Measurements from ENCODE around the gene RELT. TPM values are rescaled to one million over a fixed set of nuclear protein-coding genes. Genes with fewer than 3 reads are reported as not detected.

Gene RELT
- total RNA-seq, 5 donors from 2014 or later (not counting 1 experiment from before 2014, with no cell fraction given): 15.6 to 113 (median 19.9) TPM

GRCh38 chr11:73367482-73368024 lies 8.6 kb upstream of the RELT start:
- Histone ChIP-seq H3K4me3 (ENCODE audit: control insufficient read depth in 1 of 2, extremely low read depth in 1 of 2, low read length in 1 of 2) (no peak overlapping the region), H3K27me3 (replicated peaks in 1 of 2; ENCODE audit: control insufficient read depth in 2 of 2, extremely low read depth in 1 of 2, insufficient read depth in 2 of 2, low read length in 1 of 2) (no peaks in the 10 kb centered on the region), H3K4me1 (ENCODE audit: control insufficient read depth in 1 of 2, extremely low read depth in 1 of 2, insufficient read depth in 2 of 2, low read length in 2 of 2) (peaks cover 7 to 39% of the 10 kb centered on the region in 2 experiments), H3K27ac (ENCODE audit: low read length) (peak overlapping the region; percentile 91), H3K36me3 (ENCODE audit: control insufficient read depth in 2 of 2, extremely low read depth in 1 of 2, insufficient read depth in 1 of 2, low read length in 1 of 2) (no peaks in the 10 kb centered on the region), H3K9me3 (no peaks in the 10 kb centered on the region)
- ChIA-PET CTCF (interaction anchor here in 1 of 2 donors (0.6 kb wide), 1 partner anchor 30 kb away, joined by 3 read pairs; no protein-coding TSS in a partner anchor), POLR2A (interaction anchor here (0.5 to 0.7 kb wide), 2 partner anchors 15 to 945 kb away, joined by 4 to 6 read pairs; no protein-coding TSS in a partner anchor)
- Mint-ChIP-seq H3K27me3 (no peaks in the 10 kb centered on the region), H3K4me3 (peak overlapping the region in 1 of 3 donors; percentile 75), H3K36me3 (no peaks in the 10 kb centered on the region), H3K27ac (peak overlapping the region; percentile 86 to 96), H3K9me3 (no peaks in the 10 kb centered on the region), H3K4me1 (peaks cover 25 to 41% (median 34%) of the 10 kb centered on the region in 3 donors)
- 88% methylated on average over 11 of the region's 20 CpGs for WGBS (ENCODE audit: insufficient coverage)
- no peak for DNase-seq
- ATAC-seq (replicated peaks in 1 of 4): no peak

DNA sequence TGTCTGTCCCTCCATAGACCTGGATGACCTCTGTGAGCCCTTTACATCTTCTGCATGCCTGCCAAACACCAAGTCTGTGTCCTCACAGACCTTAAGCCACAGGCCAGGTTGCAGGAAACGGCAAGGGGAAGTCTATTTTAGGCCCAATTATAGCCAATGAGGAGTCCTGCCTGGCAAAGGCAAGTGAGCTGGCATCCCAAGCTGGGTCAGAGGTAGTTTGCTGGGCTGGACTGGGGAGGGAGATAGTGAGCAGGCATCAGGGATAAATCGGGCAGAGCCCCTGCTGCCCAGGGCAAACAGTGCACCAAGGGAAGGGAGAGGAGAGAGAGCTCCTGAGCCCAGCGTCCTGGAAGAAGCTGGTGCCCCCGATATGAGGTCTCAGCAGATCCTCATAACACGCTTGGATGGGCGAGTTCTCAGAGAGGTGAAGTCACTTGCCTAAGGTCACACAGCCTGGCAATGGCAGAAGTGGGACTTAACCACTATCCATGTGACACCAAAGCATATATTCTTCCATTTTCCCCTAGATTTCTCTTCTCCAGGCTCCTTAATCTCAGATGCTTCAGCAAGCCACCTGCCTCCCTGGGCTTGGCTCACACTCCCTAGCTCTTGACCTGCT lies 3.7 kb upstream of the RELT start:
- H3K27me3 Mint-ChIP-seq: no peaks in the 10 kb centered on the region
- no peak for ATAC-seq (replicated peaks in 1 of 4)
- H3K4me3 Mint-ChIP-seq: no peak overlapping the region

DNA sequence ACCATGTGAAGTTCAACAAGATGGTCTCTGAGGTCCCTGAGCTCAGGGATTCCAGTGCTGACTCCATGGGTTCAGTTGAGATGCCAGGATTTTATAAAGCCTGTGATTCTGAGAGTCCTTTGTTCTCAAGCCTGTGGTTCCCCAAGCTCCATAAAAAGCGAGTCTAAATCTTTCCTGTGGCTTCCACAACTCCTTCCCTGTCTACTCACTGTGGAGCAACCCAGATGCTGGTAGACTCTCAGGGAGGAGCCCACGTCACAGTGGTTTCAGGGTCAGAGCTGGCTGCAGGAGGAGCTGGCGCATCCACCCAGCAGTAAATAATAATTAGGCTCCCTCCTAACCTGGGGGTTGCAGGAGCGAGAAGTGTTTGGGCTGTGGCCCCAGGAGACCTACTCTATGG lies 2.0 kb upstream of the RELT start:
- H3K9me3 Mint-ChIP-seq: no peaks in the 10 kb centered on the region
- WGBS (ENCODE audit: insufficient coverage): 100% methylated on average over 3 of the region's 4 CpGs
- no peak overlapping the region for H3K27ac Mint-ChIP-seq
- no peak overlapping the region for H3K4me3 Mint-ChIP-seq
- H3K36me3 Mint-ChIP-seq: no peaks in the 10 kb centered on the region
- Histone ChIP-seq H3K4me1 (ENCODE audit: control insufficient read depth in 1 of 2, extremely low read depth in 1 of 2, insufficient read depth in 2 of 2, low read length in 2 of 2) (peaks cover 4 to 28% of the 10 kb centered on the region in 2 experiments), H3K27me3 (replicated peaks in 1 of 2; ENCODE audit: control insufficient read depth in 2 of 2, extremely low read depth in 1 of 2, insufficient read depth in 2 of 2, low read length in 1 of 2) (no peaks in the 10 kb centered on the region), H3K9me3 (no peaks in the 10 kb centered on the region), H3K4me3 (ENCODE audit: control insufficient read depth in 1 of 2, extremely low read depth in 1 of 2, low read length in 1 of 2) (no peak overlapping the region), H3K27ac (ENCODE audit: low read length) (no peak overlapping the region), H3K36me3 (ENCODE audit: control insufficient read depth in 2 of 2, extremely low read depth in 1 of 2, insufficient read depth in 1 of 2, low read length in 1 of 2) (no peaks in the 10 kb centered on the region)
- H3K27me3 Mint-ChIP-seq: no peaks in the 10 kb centered on the region
- ChIA-PET CTCF (interaction anchor here (0.6 to 1.1 kb wide), 4 partner anchors 8 to 32 kb away, joined by 3 to 9 read pairs (median 4); no protein-coding TSS in a partner anchor), POLR2A (no interaction called here)
- ATAC-seq (replicated peaks in 1 of 4) (no peak), DNase-seq (no peak)
- H3K4me1 Mint-ChIP-seq: peaks cover 29 to 37% (median 30%) of the 10 kb centered on the region in 3 donors

More for the DNA sequence above, 3.7 kb upstream of the RELT start:
- Histone ChIP-seq H3K36me3 (ENCODE audit: control insufficient read depth in 2 of 2, extremely low read depth in 1 of 2, insufficient read depth in 1 of 2, low read length in 1 of 2) (no peaks in the 10 kb centered on the region), H3K27ac (ENCODE audit: low read length) (no peak overlapping the region), H3K4me3 (ENCODE audit: control insufficient read depth in 1 of 2, extremely low read depth in 1 of 2, low read length in 1 of 2) (no peak overlapping the region), H3K27me3 (replicated peaks in 1 of 2; ENCODE audit: control insufficient read depth in 2 of 2, extremely low read depth in 1 of 2, insufficient read depth in 2 of 2, low read length in 1 of 2) (no peaks in the 10 kb centered on the region), H3K4me1 (ENCODE audit: control insufficient read depth in 1 of 2, extremely low read depth in 1 of 2, insufficient read depth in 2 of 2, low read length in 2 of 2) (peaks cover 6 to 32% of the 10 kb centered on the region in 2 experiments), H3K9me3 (no peaks in the 10 kb centered on the region)
- ChIA-PET CTCF (interaction anchor here (1.0 to 1.2 kb wide), 2 partner anchors 21 kb away, joined by 3 to 4 read pairs; no protein-coding TSS in a partner anchor), POLR2A (no interaction called here)
- DNase-seq: no peak
- H3K36me3 Mint-ChIP-seq: no peaks in the 10 kb centered on the region
- 85% methylated on average over 6 of the region's 6 CpGs for WGBS (ENCODE audit: insufficient coverage)
- H3K4me1 Mint-ChIP-seq: peaks cover 21 to 30% (median 25%) of the 10 kb centered on the region in 3 donors
- no peaks in the 10 kb centered on the region for H3K9me3 Mint-ChIP-seq
- no peak overlapping the region for H3K27ac Mint-ChIP-seq

DNA sequence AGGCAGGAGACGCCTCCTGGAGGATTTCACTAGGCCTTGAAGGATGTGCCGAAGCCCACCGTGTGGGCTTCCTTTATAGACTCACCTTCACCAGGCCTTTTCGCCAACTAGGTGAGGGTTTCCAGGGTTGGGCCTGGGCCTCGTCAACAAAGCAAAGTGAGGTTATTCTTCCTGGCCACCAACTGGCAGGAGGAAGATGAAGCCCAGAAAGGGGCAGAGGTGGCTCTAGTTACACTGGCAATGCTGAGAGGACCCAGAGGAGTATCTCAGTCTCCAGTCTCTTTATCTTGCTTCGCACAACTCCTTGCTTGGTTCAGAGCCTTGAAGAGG lies 404 bp upstream of the RELT start:
- Mint-ChIP-seq H3K36me3 (no peaks in the 10 kb centered on the region), H3K4me1 (peaks cover 37 to 52% (median 40%) of the 10 kb centered on the region in 3 donors), H3K27ac (peak overlapping the region; percentile 84 to 85), H3K27me3 (no peaks in the 10 kb centered on the region), H3K9me3 (no peaks in the 10 kb centered on the region), H3K4me3 (peak overlapping the region; percentile 75 to 89 (median 82))
- Histone ChIP-seq H3K4me1 (ENCODE audit: control insufficient read depth in 1 of 2, extremely low read depth in 1 of 2, insufficient read depth in 2 of 2, low read length in 2 of 2) (peaks cover 4 to 35% of the 10 kb centered on the region in 2 experiments), H3K27me3 (replicated peaks in 1 of 2; ENCODE audit: control insufficient read depth in 2 of 2, extremely low read depth in 1 of 2, insufficient read depth in 2 of 2, low read length in 1 of 2) (no peaks in the 10 kb centered on the region), H3K9me3 (no peaks in the 10 kb centered on the region), H3K4me3 (ENCODE audit: control insufficient read depth in 1 of 2, extremely low read depth in 1 of 2, low read length in 1 of 2) (peak overlapping the region; percentile 36 to 68), H3K27ac (ENCODE audit: low read length) (peak overlapping the region; percentile 94), H3K36me3 (ENCODE audit: control insufficient read depth in 2 of 2, extremely low read depth in 1 of 2, insufficient read depth in 1 of 2, low read length in 1 of 2) (no peaks in the 10 kb centered on the region)
- no peak for ATAC-seq (replicated peaks in 1 of 4)
- ChIA-PET POLR2A (no interaction called here), CTCF (no interaction called here)
- 49% methylated on average over 3 of the region's 6 CpGs for WGBS (ENCODE audit: insufficient coverage)
- no peak for DNase-seq

DNA sequence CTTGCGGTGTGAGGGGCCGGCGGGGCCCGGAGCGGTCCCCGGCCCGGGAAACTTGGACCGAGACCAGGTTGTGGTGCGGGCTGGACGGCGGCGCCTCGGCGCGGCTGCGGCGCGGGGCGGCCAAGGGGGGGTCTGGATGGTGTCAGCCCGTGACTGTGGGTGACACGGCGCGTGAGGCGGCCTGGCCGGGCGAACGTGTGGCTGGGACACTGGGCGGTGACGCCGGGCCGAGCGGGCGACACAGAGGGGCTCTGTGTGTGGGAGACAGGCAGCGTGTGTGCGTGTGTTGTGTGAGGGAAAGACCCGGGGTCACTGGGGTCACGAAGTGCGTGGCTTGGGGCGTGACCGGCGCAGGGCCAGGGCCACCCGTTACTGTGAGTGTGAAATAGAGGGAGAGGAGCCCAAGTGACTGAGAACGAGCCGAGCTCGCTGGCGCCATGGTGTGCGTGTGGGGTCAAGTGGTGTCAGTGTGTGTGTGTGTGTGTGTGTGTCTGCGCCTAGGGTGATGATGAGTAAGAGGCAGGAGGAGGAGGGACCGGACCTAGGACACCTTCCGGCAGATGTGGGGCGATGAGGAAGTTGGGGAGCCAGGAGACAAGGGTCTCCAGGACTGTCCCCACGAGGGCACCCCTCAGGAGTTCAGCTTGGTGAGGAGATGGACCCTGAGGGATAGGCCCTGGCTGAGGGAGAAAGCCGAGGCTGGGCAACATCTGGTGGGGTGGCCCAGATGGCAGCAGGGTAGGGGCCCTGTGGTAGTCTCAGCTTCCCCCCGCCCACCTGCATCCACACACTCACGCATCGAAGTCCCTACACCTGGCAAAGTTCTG lies 817 bp downstream of the RELT start:
- H3K27me3 ChIP-seq (replicated peaks in 1 of 2; ENCODE audit: control insufficient read depth in 2 of 2, extremely low read depth in 1 of 2, insufficient read depth in 2 of 2, low read length in 1 of 2): no peaks in the 10 kb centered on the region
- Mint-ChIP-seq H3K27ac (peak overlapping the region; percentile 86 to 94), H3K27me3 (no peaks in the 10 kb centered on the region), H3K36me3 (no peaks in the 10 kb centered on the region), H3K9me3 (no peaks in the 10 kb centered on the region), H3K4me1 (peaks cover 43 to 60% (median 45%) of the 10 kb centered on the region in 3 donors), H3K4me3 (peak overlapping the region; percentile 82 to 89 (median 88))
- H3K9me3 ChIP-seq: no peaks in the 10 kb centered on the region
- under 1% methylated on average over 54 of the region's 56 CpGs for WGBS (ENCODE audit: insufficient coverage)
- H3K27ac ChIP-seq (ENCODE audit: low read length): peak overlapping the region; percentile 76
- DNase-seq: peak; percentile 26 to 75 (median 59)
- H3K4me3 ChIP-seq (ENCODE audit: control insufficient read depth in 1 of 2, extremely low read depth in 1 of 2, low read length in 1 of 2): peak overlapping the region; percentile 68 to 76
- POLR2A ChIA-PET: no interaction called here
- CTCF ChIA-PET: interaction anchor here in 1 of 2 donors (1.4 kb wide), 1 partner anchor 26 kb away, joined by 5 read pairs; no protein-coding TSS in a partner anchor
- H3K4me1 ChIP-seq (ENCODE audit: control insufficient read depth in 1 of 2, extremely low read depth in 1 of 2, insufficient read depth in 2 of 2, low read length in 2 of 2): peaks cover 4 to 40% of the 10 kb centered on the region in 2 experiments
- no peaks in the 10 kb centered on the region for H3K36me3 ChIP-seq (ENCODE audit: control insufficient read depth in 2 of 2, extremely low read depth in 1 of 2, insufficient read depth in 1 of 2, low read length in 1 of 2)
- ATAC-seq (replicated peaks in 1 of 4): peak; percentile 4 to 42 (median 10)

GRCh38 chr11:73379189-73379880 lies 3.1 kb downstream of the RELT start:
- no peak overlapping the region for H3K27ac ChIP-seq (ENCODE audit: low read length)
- CTCF ChIA-PET: interaction anchor here in 1 of 2 donors (0.5 kb wide), 1 partner anchor 27 kb away, joined by 3 read pairs; no protein-coding TSS in a partner anchor
- peaks cover 4 to 59% of the 10 kb centered on the region in 2 experiments for H3K4me1 ChIP-seq (ENCODE audit: control insufficient read depth in 1 of 2, extremely low read depth in 1 of 2, insufficient read depth in 2 of 2, low read length in 2 of 2)

More at GRCh38 chr11:73379189-73379880, 3.1 kb downstream of the RELT start:
- ATAC-seq (replicated peaks in 1 of 4) (no peak), DNase-seq (no peak)
- no peaks in the 10 kb centered on the region for H3K9me3 Mint-ChIP-seq
- peak overlapping the region; percentile 27 to 31 for H3K27ac Mint-ChIP-seq
- H3K27me3 Mint-ChIP-seq: no peaks in the 10 kb centered on the region
- Histone ChIP-seq H3K4me3 (ENCODE audit: control insufficient read depth in 1 of 2, extremely low read depth in 1 of 2, low read length in 1 of 2) (no peak overlapping the region), H3K36me3 (ENCODE audit: control insufficient read depth in 2 of 2, extremely low read depth in 1 of 2, insufficient read depth in 1 of 2, low read length in 1 of 2) (no peaks in the 10 kb centered on the region), H3K9me3 (no peaks in the 10 kb centered on the region), H3K27me3 (replicated peaks in 1 of 2; ENCODE audit: control insufficient read depth in 2 of 2, extremely low read depth in 1 of 2, insufficient read depth in 2 of 2, low read length in 1 of 2) (no peaks in the 10 kb centered on the region)
- peaks cover 63 to 78% (median 65%) of the 10 kb centered on the region in 3 donors for H3K4me1 Mint-ChIP-seq
- peak overlapping the region in 1 of 3 donors; percentile 17 for H3K4me3 Mint-ChIP-seq
- H3K36me3 Mint-ChIP-seq: no peaks in the 10 kb centered on the region
- POLR2A ChIA-PET: no interaction called here
- WGBS (ENCODE audit: insufficient coverage): 97% methylated on average over 9 of the region's 10 CpGs

Measured in T-cell (primary cell).